ENCODE measurements around the gene P2RY14.

The P2RY14 gene

DNA sequence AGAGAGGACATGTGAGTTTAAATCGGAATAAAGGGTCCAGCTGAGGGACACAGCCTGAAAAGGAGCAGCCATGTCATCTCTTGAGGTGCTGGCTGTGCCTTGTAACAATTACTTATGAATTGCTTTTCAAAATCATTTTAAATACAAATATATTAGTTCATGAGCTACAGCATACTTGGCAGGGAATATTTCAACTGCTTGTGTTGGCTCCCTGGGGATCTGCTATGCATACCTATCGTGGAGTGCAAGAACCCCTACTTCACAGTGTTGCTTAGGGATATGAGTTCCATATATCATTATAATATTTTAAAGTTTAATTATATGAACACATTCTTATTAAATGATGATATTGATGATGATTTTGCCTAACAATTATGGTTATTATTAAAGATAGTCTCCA, 19.1 kb upstream of the P2RY14 start:
- no peak for DNase-seq (ENCODE audit: low spot score)
- TF ChIP-seq, protein P1, sequence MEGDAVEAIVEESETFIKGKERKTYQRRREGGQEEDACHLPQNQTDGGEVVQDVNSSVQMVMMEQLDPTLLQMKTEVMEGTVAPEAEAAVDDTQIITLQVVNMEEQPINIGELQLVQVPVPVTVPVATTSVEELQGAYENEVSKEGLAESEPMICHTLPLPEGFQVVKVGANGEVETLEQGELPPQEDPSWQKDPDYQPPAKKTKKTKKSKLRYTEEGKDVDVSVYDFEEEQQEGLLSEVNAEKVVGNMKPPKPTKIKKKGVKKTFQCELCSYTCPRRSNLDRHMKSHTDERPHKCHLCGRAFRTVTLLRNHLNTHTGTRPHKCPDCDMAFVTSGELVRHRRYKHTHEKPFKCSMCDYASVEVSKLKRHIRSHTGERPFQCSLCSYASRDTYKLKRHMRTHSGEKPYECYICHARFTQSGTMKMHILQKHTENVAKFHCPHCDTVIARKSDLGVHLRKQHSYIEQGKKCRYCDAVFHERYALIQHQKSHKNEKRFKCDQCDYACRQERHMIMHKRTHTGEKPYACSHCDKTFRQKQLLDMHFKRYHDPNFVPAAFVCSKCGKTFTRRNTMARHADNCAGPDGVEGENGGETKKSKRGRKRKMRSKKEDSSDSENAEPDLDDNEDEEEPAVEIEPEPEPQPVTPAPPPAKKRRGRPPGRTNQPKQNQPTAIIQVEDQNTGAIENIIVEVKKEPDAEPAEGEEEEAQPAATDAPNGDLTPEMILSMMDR (IDR thresholded peaks at IDR 0.05; ENCODE audit: borderline replicate concordance, control extremely low read depth, extremely low read depth, insufficient read depth, missing control alignments): no peak
- in situ Hi-C loops (cut with MboI; ENCODE audit: low sequenced_read_pairs, unreplicated experiment): no loop called here

DNA sequence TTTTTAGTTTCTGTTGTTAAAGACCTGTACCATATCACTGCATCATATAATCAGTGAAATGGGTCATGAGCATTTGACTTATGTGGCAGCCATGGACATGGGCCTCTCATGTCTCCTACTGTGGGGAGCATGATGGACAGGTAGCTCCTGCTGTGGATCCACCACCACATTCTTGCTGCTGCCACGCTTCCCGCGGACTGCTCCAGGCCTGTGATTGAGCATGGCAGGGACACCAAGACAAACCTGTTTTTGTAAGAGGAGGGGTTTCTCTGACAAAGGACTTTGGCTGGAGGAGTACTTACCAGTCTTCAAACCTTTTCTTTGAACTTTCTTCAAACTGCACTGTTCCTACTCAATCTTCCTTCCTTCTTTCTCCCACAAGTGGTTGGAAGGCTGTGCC, 17.9 kb upstream of the P2RY14 start:
- TF ChIP-seq, protein P1 (IDR thresholded peaks at IDR 0.05; ENCODE audit: borderline replicate concordance, control extremely low read depth, extremely low read depth, insufficient read depth, missing control alignments): no peak
- DNase-seq (ENCODE audit: low spot score): no peak
- in situ Hi-C loops (cut with MboI; ENCODE audit: low sequenced_read_pairs, unreplicated experiment): no loop called here

DNA sequence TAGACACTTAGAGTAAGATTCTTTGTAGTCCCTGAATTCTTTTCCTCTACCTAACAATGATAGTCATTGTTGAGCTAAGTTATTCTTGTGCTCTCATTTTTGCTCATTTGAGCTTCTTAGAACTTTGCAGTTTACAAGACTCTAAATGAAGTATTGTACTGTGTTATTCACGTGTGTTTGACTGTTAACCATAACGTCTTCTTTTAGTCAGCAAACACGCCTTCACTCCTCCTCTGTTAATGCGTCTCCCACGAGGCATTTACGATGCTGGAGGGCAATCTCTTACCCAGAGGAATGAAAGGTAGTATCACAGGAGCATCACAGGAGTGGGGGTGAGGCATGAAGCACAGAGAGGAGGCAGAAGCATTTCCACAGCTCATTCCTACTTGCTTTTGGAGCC, 14.8 kb upstream of the P2RY14 start:
- in situ Hi-C loops (cut with MboI; ENCODE audit: low sequenced_read_pairs, unreplicated experiment): no loop called here
- DNase-seq (ENCODE audit: low spot score): no peak
- TF ChIP-seq, protein P1 (IDR thresholded peaks at IDR 0.05; ENCODE audit: borderline replicate concordance, control extremely low read depth, extremely low read depth, insufficient read depth, missing control alignments): no peak

DNA sequence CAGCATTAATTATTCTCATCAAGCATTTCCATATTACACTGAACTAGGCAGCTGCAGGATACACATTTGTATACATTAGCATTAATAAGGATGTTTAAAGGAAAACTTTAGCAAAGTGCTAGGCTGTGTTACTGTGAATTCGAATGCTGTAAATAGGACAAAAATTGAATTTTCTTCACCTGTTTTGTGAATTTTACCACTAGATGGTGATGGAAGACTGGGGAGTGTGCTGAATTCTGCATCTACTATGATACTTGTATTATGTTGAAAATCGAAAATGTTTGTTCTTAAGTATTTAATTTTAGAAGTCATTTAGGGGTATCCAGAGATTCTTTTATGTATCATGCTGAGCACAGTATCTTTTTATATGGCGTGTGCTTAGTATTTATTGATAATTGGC, 12.3 kb upstream of the P2RY14 start:
- in situ Hi-C loops (cut with MboI; ENCODE audit: low sequenced_read_pairs, unreplicated experiment): no loop called here
- TF ChIP-seq, protein P1 (IDR thresholded peaks at IDR 0.05; ENCODE audit: borderline replicate concordance, control extremely low read depth, extremely low read depth, insufficient read depth, missing control alignments): no peak
- DNase-seq (ENCODE audit: low spot score): no peak

DNA sequence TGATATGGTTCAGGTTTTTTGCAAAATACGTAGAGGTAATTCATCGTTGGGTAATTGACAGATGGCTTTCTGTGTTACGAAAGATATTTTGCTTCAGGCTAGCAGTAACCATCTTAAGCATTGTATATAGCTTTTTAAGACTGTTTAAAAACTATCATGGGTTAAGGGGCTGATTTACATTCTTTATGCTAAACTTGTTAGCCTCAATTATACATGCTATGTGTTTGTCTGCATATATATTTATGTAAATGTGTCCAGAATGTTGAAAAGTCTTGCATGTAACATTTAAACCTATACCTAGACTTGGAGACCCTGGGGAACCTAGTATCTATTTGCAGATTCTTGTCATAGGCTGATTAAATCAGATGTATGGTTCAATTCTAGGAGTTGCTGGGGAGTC, 11.1 kb upstream of the P2RY14 start:
- in situ Hi-C loops (cut with MboI; ENCODE audit: low sequenced_read_pairs, unreplicated experiment): no loop called here
- no peak for DNase-seq (ENCODE audit: low spot score)
- TF ChIP-seq, protein P1 (IDR thresholded peaks at IDR 0.05; ENCODE audit: borderline replicate concordance, control extremely low read depth, extremely low read depth, insufficient read depth, missing control alignments): no peak

DNA sequence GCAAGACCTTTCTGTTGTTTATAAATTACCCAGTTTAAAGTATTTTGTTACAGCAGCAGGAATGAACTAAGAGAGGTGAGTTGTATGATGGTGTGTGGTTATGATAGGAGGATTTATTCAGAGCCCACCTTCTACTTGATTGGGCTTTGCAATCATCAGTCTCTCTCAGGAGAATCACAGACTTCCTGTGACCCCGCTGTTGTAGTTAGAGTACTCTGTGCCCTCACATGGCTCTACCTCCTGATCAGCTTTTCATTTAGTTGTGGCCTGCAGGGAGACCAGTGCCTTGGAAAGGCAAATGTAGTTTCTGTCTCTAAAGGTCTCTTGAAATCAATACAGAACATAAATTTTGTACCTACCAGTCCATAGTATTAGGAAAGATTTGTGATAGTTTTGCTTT, 7.6 kb upstream of the P2RY14 start:
- DNase-seq (ENCODE audit: low spot score): no peak
- in situ Hi-C loops (cut with MboI; ENCODE audit: low sequenced_read_pairs, unreplicated experiment): no loop called here

More for the DNA sequence above, 7.6 kb upstream of the P2RY14 start:
- TF ChIP-seq, protein P1 (IDR thresholded peaks at IDR 0.05; ENCODE audit: borderline replicate concordance, control extremely low read depth, extremely low read depth, insufficient read depth, missing control alignments): no peak

Measured in GM13976 (cell line).